CD4-positive, alpha-beta T cell treated with Interleukin-1 beta for 1 hour (primary cell): ENCODE results near the gene HEPACAM.
"Not testable (repeated sequence)": the region's sequence is repeated elsewhere in the genome, so short reads cannot be mapped to it uniquely, and the experiment has no call there.

Source experiments
- DNase-seq, 2 donors: peaks; one replicate each; pipeline ENCODE4 v3.0.0-alpha.2; 2020 to 2022

Gene HEPACAM, protein sequence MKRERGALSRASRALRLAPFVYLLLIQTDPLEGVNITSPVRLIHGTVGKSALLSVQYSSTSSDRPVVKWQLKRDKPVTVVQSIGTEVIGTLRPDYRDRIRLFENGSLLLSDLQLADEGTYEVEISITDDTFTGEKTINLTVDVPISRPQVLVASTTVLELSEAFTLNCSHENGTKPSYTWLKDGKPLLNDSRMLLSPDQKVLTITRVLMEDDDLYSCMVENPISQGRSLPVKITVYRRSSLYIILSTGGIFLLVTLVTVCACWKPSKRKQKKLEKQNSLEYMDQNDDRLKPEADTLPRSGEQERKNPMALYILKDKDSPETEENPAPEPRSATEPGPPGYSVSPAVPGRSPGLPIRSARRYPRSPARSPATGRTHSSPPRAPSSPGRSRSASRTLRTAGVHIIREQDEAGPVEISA

DNA sequence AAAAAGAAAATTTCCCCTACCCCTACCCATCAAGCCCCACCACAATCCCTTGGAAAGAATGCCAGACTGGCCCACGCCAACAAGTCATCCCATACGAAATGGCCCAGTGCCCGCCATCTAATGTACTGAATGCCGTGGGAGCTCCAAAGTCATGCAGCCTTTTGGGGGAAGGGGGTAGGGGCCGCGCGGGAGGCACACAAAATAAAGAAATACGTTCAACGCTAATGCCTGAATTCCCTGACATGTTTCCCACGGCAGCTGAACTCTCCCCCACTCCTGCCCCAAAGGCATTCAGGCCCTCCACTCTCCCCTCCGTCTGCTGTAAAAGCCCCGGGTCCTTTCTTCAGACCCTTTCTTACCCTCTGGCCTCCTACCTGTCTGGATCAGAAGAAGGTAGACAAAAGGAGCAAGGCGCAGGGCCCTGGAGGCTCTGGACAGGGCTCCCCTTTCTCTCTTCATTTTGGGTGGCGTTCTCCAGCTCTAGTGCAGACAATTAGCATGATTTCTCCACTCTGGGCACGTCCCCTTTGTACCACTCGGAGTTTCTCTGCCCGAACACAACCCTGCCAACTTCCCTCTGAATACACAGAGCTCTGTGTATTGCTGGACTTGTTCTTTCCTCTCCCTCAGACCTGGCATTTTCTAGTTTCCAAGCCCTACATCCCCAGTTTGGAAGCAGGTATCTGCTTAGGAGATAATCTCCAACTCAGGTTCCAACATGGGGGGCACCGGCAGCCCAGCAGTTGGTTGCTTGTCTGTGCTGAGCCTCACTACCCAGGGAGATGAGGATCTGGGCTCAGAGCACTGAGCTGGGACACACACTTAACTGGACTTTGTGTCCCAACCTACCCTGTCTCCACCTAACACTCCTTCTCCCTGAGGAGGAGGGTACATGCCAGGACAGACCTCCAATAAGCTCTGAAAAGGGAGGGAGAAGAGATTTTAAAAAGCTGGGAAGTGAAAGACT is at the start of gene HEPACAM:
Gene HEPACAM (minus strand): TSS at position 500 of the 967 bp plus-strand sequence. CDS start 41 bp downstream, at position 459.
- no peak for DNase-seq

DNA sequence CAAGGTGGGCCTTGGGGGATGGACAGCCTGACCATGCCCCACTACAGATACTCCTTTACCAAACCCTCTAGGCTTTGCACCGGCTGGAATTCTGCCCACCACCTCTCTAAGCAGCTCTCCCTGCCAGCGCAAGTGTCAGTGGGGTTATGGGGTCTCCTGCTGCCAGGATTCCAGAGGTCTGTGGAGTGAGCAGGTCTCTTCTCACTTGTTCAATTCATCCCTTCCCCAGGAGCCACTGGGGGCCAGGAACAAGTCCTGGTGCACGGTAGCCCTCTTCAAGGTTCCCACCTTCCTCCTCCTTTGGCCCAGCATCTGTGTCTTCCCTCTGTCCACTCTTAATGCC is 48.6 kb upstream of the HEPACAM start:
- DNase-seq: no peak

DNA sequence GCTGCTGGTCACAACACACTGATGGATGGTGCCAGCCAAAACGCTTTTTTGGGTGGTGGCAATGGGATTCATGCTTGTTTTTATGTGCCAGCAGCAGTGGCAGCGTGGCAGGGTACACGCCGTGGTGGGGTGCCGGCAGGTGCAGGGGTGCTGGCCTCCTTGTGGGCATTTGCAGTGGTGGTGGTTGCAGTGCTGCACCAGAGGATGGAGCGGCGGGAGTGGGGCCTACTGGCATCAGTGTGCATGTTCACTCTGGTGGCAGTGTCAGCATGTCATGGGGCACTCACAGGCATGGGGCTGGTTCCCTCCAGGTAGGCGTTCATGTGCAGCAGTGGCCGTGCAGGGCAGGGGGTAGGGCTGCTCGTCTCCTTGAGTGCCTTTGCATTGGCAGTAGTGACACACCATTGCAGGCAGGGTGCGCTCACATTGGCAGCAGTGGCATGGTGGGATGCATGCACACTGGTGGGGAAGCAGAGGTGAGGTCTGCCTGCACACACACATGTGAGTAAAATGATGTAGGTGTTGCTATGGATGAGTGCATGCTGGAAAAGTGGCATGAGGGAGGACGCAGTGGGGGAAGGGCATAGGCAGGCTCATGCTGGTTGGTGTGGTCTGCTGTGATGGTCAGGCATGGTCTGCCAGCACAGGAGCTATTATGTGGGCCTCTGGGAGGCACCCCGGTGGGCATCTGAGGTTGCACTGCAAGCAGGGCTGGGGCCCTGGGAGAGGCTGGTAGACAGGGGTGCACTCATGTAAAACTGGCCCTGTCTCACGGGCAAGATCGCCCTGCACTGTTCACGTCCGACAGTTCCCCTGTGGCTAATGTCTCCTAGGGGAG is 48.0 kb upstream of the HEPACAM start:
- no peak for DNase-seq

DNA sequence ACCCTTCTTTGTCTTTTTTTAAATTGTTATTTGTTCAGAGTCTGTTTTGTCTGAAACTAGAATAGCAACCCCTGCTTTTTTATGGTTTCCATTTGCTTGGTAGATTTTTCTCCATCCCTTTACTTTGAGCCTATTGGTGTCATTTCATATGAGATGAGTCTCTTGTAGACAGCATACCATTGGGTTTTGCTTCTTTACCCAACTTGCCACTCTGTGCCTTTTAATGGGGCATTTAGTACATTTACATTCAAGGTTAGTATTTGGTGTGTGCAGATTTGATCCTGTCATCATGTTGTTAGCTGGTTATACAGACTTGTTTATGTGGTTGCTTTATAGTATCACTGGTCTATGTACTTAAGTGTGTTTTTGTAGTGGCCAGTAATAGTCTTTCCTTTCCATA is 46.2 kb upstream of the HEPACAM start:
- DNase-seq: no peak

DNA sequence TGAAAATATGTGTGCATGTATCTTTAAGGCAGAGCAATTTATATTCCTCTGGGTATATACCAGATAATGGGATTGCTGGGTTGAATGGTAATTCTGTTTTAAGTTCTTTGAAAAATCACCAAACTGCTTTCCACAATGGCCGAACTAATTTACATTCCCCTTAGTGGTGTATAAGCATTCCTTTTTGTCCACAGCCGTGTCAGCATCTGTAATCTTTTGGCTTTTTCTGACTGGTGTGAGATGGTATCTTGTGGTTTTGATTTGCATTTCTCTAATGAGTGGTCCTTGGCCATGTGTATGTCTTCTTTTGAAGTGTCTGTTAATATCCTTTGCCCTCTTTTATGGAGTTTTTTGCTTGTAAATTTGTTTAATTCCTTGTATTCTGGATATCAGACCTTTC is 42.5 kb upstream of the HEPACAM start:
- no peak for DNase-seq

DNA sequence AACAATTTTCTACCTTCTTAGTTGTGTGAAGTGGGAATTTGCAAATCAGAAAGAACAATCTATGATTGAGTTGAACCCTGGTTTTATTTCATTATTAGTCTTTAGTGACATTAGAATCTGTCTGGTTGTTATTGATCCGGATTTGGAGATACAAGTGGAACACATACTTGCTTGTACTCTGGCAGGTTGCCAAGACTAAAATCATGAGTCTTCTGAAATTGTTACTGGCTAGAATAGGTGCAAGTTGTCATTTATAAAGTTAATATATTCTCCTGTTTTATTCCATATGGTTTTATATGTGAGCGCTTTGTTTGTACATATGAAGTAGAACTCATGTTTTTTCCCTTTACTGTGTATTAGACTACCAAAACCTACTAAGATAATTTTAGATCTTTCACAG is 41.2 kb upstream of the HEPACAM start:
- no peak for DNase-seq

DNA sequence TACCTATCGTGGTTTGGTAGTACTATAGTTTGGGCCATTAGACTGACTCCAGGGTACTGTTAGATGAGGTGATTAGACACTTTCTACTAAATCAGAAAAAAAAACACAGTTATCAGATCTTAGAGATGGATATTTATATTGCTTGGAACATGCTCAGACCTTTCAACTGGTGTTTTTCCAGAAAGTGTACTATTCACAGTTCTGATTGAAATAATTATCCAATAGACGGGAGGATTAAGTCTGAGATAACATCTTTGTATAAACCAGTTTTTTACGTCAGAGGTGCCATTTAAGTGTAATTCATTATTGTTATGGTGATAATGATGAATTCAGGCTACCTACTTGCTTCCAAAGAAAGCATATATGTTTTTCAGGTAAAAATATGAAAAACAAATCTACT is 40.7 kb upstream of the HEPACAM start:
- no peak for DNase-seq

DNA sequence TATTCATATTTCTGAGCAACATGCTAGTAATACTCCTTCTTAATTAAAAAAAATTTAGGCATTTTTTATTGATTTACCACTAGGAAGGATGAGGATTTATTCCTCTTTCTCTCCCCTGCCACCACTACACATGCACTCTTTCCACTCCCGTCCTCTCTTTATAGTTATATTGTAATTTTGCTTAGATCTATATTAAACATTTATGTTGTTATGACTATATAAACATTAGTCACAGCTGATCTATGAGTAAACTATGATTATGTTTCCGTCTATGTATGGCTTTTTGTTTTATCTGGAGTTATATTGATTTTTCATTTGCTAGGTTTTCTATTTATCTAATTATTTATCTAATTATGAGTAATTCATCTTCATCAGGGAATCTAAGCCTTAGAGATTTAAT is 36.0 kb upstream of the HEPACAM start:
- no peak for DNase-seq

DNA sequence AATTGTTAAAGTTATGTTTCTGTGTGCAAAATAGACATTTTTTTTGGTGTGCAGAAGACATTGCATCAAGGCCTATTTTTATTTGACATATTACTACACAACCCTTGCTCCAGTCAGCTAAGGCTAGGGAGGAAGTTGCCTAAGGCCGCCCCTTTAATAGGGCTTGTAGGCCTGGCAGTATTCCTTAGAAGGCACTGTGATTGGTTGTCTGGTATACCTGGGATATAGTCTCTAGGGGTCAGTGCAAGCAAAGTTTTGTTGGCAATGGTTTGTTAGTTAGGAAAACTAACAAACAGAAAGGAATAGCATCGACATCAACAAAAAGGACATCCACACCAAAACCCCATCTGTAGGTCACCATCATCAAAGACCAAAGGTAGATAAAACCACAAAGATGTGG is 35.1 kb upstream of the HEPACAM start:
- no peak for DNase-seq

DNA sequence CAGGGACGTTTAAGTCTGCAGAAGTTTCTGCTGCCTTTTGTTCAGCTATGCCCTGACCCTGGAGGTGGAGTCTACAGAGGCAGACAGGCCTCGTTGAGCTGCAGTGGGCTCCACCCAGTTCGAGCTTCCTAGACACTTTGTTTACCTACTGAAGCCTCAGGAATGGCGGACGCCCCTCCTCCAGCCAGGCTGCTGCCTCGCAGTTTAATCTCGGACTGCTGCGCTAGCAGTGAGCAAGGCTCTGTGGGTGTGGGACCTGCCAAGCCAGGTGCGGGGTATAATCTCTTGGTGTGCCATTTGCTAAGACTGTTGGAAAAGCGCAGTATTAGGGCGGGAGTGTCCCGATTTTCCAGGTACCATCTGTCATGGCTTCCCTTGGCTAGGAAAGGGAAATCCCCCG is 32.4 kb upstream of the HEPACAM start:
- DNase-seq: not testable (repeated sequence)

DNA sequence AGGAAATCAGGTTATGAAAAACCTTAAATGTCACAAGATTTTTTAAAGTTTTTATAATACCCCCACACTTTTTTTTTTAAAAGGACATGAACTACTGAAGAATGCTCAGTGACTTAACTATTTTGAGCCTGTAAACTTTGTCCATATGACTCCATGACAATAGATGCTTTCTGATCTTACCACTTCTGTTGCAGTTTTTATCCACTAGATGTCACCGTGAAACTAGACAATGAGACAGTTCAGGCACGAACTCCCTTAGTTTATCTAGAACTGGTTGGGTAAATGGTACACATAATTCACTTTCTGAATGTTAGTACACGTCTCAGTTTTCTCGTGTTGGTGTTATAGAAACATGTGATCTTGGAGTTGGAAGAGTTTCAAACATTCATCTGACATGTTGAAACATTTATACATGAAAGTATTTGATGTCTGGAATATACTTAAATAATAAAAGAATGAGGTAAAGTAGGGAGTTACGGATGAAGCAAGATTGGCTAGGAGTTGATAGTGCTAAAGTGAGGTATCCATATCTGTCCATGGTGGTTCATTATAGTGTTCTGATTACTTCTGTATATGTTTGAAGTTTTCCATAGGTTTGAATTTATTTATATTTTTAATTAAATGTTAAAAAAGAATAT is 26.2 kb upstream of the HEPACAM start:
- DNase-seq: peak; percentile 11 to 75

DNA sequence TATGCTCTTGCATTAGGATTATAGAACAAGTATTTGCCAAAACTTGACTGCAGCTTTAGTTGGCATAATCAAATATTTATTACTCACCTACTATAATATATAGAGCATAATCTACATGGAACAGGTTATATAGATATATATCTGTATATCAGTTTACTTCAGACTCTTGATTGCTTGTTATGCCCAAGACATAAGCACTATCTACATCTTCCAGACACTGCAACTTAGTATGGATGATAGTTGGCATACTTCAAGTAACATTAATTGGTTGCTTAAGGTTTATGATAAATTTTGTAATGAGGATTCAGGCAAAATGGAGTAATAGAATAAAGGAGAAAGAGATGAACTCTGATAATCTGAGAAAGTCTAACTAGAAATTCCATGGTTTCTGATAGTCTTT is 19.2 kb upstream of the HEPACAM start:
- DNase-seq: no peak

DNA sequence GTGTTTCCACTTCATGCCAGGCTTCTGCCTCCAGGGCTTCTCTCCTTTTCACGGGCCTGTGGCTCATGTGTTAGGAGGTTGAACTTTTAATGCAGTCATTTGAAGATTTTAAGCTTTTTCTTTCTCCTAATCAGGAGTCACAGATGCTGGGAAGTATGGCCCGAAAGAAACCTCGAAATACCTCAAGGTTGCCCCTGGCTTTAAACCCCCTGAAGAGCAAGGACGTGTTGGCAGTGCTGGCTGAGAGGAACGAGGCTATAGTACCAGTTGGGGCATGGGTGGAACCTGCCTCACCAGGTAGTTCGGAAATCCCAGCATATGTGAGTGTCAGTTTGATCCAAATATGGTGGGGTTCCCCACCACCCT is 18.7 kb upstream of the HEPACAM start:
- DNase-seq: no peak

DNA sequence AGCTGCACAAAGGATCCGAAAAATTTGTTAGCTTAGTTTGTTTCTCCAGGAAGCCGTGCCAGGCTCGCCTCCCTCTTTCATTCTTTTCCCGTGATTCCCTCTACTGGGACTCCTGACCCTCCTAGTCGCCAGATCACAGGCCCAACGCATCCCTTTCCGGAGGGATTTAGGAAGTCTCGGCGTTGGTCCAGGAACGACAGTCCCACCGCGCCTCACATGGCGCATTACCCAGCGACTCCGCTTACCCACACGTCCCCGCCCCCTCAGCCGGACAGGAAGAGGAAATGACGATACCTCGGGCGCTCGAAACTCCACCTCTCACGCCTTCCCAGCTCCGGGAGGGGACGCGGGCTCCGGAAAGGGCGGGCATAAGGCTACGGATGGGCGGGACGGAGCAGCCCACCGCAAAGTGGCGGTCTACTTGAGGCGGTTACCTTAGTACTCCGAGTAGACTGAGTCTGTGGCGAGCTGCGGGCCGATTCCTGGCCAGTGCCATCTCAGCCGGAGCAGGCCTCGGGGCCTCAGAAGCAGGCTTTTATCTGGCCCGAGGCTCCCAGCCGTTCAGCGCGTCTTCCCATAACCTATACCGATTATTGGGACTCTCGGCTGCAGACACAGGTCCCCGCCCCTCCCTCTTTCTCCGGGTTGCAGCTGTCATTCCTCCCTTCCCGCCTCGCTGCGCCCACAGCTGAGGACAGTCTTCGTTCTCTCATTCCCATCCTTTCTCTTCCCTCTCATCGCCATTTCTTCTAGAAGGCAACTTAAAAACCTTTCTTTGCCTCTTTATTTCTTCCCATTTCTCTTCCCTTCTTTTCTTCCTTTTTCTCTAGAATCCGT is 18.1 kb upstream of the HEPACAM start, which contains the start of gene CCDC15:
Gene CCDC15 (plus strand): TSS at position 450 of the 837 bp plus-strand sequence. CDS start 531 bp downstream, outside the sequence.
- DNase-seq: peak; percentile 93 to 94

DNA sequence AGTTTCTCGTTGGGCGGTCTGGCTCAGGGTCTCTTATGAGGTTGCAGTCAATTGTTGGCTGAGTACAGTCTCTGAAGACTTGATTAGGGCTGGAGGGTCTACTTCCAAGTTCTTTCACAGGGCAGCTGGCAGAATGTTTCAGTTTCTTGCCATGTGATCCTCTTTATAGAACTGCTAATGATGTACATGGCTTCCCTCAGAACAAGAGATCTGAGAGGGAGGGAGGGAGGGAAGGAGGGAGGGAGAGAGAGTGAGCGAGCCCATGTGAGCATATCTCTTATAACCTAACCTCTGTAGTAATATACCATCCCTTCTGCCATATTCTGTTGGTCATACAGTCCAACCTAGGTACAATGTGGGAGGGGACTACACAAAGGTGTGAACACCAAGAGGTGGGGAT is 15.5 kb upstream of the HEPACAM start:
- no peak for DNase-seq

DNA sequence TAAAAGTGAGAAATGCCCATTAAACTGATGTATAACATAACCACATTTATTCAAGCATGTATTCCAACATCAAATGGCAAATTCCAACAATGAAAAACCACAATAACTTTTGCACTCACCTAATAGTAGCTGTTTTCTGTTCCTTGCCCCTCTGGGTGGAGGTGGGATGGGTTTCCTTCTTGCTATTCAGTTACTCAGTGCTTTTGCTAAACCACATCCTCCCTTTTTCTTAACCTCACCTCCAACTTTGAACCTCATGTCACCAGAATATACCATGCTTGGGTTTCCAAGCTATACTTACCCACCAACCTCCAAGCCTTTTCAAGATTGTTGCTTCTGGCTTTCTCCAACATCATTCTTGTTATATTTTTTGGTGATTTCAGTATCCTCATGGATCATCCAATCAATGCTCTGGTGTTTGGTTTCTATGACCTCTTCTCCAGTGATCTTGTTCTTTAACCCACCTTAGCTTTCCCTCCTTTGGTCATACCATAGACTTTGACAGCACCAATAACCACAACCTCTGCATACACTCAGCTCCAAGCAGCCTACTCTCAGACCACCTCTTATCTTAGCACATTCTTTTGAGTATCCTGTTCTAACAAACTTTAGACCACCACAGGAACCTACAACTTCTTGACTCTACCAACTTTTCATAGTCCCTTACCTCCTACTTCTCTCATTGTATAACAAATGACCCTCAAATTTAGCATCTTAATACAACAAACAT is 14.9 kb upstream of the HEPACAM start:
- peak in 1 of 2 donors; percentile 34 for DNase-seq

DNA sequence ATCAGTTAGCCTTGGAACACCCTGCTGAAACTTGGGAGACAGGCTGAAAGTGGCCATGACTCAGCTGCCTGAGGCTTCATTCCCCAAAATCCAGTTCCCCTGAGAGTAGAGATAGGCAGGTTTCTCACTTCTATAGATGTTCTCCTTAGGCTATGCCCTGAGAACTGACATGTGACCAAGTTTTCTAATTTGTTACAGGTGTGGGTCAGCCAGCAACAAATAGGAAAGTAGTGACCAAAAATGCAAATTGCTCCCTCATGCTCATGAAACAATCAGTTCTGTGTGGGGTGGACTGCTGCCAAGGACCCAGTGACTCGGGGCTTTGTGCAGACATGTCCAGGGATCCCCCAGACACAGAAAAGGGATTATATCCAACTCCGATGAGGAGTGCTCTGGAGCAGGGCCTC is 10.9 kb upstream of the HEPACAM start:
- DNase-seq: no peak

DNA sequence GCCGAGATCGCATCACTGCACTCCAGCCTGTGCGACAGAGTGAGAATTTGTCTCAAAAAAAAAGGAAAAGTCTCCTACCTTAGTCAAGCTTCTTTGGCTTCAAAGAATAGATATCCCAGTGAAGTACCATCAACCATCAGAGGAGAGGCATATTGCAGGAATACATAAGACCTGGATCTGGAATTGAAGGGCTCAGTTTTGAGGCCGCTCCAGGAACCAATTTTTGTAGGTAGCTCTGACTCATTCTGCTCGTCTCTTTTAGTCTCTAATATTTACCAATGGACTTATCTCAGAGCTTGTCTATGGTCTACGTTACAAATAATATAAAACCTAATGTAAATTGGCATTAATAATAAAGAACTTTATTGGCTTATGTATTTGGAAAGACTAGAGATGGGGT is 10.0 kb upstream of the HEPACAM start:
- DNase-seq: no peak

DNA sequence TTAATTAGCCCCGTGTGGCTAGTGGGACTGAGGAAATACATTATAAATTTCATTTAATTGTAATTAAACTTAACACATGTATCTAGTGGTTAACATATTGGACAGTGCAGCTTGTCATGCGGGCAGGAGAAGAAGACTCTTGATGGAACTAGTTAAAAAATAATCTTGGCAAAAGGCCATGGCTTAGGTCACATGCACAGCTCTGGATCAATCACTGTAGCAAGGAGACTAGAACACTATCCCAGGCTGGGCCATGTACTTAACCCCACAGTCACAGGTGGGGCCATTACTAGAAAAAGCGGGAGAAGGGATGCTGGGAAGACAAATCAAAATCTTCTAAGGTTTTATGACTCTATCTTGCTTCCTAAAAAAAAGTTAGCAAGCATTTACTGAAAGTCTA is 8.7 kb upstream of the HEPACAM start:
- DNase-seq: no peak

DNA sequence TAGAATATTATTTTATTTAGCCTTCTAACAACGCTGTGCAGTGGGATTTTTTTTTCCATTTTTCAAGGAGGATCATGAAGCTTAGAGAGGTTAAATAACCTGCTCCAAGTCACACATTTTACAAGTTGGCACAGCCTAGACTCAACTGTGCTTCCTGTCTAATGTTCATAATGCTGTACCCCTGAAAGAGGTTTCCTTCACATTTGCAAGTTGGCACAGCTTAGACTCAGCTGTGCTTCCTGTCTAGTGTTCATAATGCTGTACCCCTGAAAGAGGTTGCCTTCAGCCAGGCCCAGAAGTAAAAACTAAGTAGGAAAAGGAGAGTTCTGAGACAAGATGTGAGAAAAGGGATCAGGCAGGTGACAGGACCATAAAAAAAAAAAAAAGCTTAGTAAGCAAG is 7.9 kb upstream of the HEPACAM start:
- no peak for DNase-seq

DNA sequence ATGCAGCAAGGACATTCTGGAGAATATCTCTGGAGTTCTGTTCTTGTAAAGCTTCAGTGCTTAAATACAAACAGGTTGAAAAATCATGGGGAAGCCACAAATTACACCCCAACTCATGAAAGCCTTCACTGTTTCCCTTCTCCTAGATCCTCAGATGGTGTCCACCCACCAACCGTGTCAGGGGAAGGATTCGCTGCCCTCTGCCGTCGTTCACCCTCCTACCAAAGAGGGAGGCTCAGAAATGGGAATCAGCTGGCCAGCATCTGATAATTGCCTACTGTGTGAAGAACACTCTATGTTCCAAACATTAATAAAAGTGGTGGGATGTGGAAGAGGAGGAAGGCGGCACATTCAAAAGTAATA is 7.4 kb upstream of the HEPACAM start:
- no peak for DNase-seq
